Fibroblast of skin of scalp (primary cell): ENCODE data around the gene ANKRD12.

Source experiments
- DNase-seq: peaks from one replicate; pipeline ENCODE4 v3.0.0-alpha.2; 2013

Gene ANKRD12

GRCh38 chr18:9106800-9107584 is 29.6 kb upstream of the ANKRD12 start:
- DNase-seq = no peak

DNA sequence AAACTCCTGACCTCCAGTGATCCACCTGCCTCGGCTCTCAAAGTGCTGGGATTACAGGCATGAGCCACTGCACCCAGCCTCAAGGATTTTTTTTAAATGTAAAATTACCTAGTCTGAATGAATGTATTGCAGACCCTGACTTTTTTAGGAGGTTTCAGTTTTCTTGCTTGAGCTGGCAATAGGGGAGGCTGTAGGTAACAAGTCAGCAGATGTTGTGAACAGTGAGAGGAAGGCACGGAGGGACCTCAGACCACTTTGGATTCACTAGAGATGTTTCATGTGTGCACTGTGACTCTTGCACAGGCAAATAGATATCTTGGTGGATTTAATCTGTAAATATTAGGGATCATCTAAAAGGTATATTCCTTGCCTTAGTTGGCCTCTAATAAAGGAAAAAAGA is 27.7 kb upstream of the ANKRD12 start:
- DNase-seq = no peak

- peak; percentile 63 for DNase-seq
Observed at GRCh38 chr18:9109523-9109922, 27.1 kb upstream of the ANKRD12 start.

GRCh38 chr18:9113468-9114149 is 23.0 kb upstream of the ANKRD12 start:
- no peak for DNase-seq

GRCh38 chr18:9115984-9116383 is 20.6 kb upstream of the ANKRD12 start:
- no peak for DNase-seq

DNA sequence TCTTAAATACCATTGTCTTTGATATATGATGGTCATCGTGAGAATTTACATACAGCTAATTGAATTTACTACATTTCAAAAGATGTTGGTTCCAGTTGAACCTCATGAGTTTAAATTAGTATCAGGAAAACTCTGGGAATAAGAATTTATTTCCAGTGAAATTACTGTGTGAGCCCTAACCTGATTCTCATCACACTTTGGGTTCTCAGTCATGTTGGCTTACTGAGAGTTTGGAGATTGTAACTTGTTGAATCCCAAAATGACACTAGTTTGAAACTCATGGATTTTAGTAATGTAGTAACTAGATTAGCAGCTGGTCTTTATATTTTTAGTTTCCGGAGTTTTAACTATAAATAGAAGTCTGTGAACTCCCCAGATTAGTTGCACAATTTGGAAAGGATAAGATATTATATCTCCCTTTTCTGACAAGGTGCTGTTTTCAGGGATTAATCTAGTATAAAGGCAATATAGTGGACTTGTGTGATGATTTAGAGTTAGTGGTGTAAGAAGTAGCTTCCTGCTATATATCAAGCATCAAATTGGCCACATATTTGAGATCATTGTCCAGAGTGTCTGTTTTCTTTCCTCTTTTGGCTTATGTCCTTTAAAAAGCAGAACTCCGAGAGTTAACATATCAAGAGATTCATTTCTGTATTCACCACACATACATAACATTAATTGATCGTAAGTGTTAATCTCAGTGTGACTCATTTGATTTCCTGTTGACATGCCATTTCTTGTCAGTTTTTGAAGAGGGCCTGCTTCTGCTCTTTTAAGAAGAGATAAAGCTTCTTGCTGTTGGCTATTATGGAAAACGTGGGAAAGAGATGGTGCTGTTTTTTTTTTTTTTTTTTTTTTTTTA is 18.4 kb upstream of the ANKRD12 start:
- no peak for DNase-seq

DNA sequence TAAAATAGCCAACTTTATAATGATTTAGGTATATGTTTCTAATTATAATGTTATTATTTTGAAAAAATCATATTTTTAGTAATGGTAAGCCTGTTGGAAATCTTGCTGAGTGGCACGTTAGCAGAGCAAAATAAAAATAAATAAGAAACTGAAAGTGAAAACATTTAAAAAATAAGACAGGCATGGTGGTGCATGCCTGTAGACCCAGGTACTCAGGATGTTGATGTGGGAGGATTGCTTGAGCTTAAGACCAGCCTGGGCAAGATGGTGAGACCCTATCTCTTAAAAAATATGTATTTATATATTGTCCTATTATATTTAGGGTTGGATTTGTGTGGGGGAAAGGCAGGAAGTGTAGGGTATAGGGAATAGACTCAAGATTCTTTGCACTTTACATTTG is 15.8 kb upstream of the ANKRD12 start:
- DNase-seq = no peak

DNA sequence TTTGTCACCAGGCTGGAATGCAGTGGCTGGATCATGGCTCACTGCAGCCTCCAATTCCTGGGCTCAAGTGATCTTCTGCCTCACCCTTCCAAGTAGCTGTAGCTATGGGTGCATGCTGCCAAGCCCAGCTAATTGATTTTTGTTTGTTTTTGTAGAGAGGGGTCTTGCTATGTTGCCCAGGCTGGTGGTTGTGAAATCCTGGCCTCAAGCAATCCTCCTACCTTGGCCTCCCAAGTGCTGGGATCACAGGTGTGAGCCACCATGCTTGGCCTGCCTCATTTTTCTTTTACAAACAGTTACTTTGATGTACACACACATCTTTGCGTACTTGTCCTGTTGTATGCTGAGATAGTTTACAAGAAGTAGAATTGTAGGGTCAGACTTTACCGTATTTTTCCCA is 13.1 kb upstream of the ANKRD12 start:
- DNase-seq = no peak

DNA sequence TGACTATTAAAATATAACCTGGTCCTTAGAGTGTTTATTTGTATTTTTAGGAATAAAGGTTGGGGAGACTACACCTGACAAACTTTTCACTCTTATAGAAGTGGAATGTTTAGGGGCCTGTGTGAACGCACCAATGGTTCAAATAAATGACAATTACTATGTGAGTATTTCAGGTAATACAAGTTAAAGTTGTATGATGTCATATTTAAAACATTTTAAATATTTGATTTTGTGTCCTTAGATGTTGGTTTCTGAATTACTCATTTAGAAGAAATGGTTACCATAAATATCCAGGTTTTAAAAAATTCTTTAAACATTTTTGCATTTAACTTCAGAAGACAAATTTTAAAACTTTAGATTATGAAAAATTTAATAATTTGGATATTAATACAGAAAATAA is 11.8 kb upstream of the ANKRD12 start:
- no peak for DNase-seq

- DNase-seq = no peak
Observed at GRCh38 chr18:9126337-9126736, 10.2 kb upstream of the ANKRD12 start.

DNA sequence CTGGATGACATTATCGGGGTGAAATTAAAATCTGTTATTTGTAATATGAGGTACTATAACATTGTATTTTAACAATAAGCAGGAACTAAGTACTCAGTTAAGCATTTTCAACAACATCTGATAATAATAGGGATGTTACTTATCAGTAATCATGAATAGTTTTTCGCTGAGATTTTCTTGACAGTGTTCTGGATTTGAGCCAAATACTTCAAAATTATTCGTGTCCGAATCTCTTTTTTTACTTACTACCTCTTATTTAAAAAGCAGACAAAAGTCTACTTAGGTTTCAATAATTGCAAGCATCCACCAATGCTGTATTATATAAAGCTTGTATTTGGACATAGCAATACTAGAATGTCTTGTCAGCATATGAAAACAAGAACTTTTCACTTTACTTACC is 6.4 kb upstream of the ANKRD12 start:
- DNase-seq = no peak

DNA sequence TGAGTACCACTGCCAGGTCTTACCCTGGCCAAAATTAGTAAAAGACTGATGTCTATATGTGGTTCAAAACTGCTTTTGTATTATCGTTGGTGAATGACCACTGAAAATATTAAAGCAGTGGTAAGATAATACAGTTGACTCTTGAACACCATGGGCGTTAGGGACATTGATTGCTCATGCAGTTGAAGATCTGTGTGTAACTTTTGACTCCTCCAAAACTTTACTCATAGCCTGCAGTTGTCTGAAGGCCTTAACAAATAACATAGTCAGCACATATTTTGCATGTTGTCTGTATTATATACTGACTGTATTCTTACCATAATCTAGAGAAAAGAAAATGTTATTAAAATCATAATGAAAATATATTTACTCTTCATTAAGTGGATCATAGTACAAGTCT is 5.8 kb upstream of the ANKRD12 start:
- DNase-seq = no peak

DNA sequence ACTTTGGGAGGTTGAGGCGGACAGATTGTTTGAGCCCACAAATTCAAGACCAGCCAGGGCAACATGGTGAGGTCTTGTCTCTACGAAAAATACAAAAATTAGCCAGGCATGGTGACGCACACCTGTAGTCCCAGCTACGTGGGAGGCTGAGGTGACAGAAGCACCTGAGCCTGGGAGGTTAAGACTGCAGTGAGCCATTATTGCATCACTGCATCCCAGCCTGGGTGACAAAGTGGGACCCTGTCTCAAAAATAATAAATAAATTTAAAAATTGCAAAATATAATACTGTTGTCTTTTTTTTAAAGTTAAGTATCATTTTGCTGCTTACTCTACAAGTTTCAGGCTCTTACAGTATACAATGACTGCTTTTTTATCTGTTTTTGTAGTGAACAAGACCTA is 4.0 kb upstream of the ANKRD12 start:
- no peak for DNase-seq

GRCh38 chr18:9133225-9133624 is 3.4 kb upstream of the ANKRD12 start:
- no peak for DNase-seq

DNA sequence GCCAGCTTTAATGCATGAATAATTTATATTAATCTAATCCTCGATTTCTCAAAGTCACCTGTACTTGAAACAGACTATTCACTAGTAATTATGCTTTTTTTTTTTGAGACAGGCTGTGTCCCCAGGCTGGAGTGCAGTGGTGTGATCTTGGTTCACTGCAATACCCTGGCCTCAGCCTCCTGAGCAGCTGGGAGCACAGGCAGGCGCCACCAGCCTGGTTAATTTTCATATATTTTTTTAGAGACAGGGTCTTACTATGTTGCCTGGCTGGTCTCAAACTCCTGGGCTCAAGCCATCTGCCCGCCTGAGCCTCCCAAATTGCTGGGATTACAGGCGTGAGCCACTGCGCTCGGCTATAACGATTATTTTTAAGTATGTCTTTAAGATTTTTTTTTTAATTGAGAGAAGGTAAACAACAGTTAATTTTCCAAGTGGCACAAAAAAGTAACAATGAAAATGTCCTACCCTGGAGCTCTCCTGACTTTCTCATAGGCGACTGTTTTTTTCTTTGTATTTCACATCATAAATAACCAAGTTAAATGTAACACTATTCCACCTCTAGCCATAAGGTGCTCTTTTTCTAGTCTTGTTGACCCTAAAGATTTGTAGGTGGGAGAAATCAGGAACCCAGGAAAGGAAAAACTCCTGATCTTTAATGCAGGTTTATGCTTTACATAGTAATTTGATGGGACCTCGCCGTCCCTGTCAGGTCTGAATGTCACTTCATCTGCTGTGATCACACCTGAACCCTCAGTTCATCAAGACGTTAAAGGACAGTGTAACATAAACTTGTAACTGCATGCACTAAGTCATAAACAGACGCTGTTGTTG is 1.3 kb upstream of the ANKRD12 start:
- no peak for DNase-seq

DNA sequence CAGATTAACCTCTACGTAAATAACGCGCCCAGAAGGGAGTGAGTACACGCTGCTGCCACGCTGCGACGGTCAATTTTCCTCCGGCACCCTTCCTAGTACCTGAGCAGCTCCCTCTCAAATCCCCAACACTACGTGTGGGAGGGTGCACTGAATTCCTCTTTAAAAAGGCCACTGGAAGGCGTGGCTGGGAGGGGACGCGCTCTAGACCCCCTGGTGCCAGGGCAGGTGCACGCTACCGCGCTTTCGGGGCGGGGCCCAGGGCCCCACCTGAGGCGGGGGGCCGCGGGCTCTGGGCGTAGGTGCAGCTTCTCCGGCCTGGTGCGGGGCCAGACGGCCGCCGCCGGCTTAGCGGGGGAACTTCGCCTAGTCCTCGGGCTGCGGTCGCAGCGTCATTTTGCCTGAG is 668 bp upstream of the ANKRD12 start:
- DNase-seq = no peak

DNA sequence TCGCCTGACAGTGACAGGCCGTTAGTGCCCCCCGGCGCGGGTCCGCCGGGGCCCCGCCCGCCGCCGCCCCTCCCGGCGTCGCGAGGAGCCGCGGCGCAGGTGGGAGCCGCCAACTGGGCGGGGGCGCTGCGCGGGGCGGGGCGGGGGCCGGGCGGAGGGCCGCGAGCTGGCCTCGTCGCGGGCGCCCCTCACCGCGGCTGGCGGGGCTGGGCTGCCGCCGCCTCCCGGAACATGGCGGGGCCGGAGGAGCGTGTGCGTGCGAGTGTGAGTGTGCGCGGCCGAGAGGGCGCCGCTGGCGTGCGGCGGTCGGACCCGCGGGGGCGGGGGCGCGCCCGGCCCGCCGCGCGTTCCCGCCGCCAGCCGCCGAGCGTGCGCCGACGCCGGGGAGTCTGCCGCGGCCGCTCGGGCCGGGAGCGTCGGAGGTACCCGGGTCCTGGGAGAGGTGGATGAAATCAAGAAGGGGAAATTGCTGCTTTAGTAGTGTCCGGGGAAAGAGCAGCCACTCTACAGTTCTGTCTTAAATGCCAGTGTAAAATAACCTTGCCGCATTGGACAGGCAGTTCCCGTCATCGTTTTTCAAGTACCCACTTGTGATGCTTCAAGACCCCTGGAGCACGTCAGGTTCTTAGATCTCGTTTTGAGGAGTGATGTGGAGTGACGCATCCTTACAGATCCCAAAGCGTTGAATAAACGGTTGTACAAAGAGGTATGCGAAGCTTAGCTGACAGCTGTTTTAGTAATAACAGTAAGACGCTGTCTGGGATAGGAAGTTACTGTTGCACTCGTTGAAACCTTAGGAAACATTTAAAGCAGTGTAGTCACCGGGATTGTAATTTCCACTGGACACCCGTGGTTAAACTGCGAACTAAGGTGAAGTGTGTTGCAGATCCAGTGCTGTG is 836 bp downstream of the ANKRD12 start:
- DNase-seq = peak; percentile 78

GRCh38 chr18:9139400-9140039 is 2.9 kb downstream of the ANKRD12 start:
- no peak for DNase-seq

GRCh38 chr18:9140381-9140780 is 3.8 kb downstream of the ANKRD12 start:
- DNase-seq = no peak

DNA sequence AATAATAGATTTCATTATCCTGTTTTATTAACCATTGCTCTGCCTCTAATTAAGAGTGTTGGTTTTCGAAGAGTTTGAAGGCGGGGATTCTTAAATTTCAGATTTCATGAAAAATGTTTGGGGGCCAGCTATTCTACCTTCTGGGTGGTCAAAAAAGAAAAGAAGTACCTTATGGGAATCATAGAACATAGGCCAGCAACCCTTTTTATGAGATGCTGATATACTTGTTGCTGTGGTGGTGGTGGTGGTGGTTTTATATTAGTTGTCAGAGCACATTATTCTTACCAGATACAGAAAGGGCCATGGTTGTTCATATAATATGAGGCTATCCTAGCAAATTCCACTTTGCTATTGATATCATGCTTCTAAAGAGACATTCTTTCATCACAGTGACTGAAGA is 4.4 kb downstream of the ANKRD12 start:
- DNase-seq = no peak

GRCh38 chr18:9146224-9146623 is 9.6 kb downstream of the ANKRD12 start:
- DNase-seq = no peak
